IMR-90 (cell line): ENCODE results near the gene PLA2G4A.

Experiments
- BHLHE40 ChIP-seq: fragments of 150-350 bp; IDR thresholded peaks from 2 replicates; pipeline ENCODE4 v1.6.1; 2016; ENCODE audit warnings: mild to moderate bottlenecking, low read depth, low read length
- CEBPB ChIP-seq: IDR thresholded peaks from 2 replicates; pipeline ENCODE4 v1.6.1; 2012; ENCODE audit warnings: low read depth, low read length, improper control_type of control experiment
- FOS ChIP-seq: fragments of 150-350 bp; IDR thresholded peaks from 2 replicates; pipeline ENCODE4 v1.6.1; 2016; ENCODE audit warnings: low read depth, low read length
- MAFK ChIP-seq: IDR thresholded peaks from 2 replicates; pipeline ENCODE4 v1.6.1; 2012; ENCODE audit warnings: low read depth, low read length, improper control_type of control experiment
- MAZ ChIP-seq: IDR thresholded peaks from 2 replicates; pipeline ENCODE4 v1.6.1; 2012; ENCODE audit warnings: low read depth, mild to moderate bottlenecking, low read length, improper control_type of control experiment, moderate library complexity, borderline replicate concordance
- MXI1 ChIP-seq: IDR thresholded peaks from 2 replicates; pipeline ENCODE4 v1.6.1; 2012; ENCODE audit warnings: low read depth, mild to moderate bottlenecking, low read length, moderate library complexity, borderline replicate concordance
- POLR2A ChIP-seq: IDR thresholded peaks from 2 replicates; pipeline ENCODE4 v1.6.1; 2012; ENCODE audit warnings: mild to moderate bottlenecking, low read depth, low read length
- RAD21 ChIP-seq: IDR thresholded peaks from 2 replicates; pipeline ENCODE4 v1.6.1; 2012; ENCODE audit warnings: low read length, improper control_type of control experiment
- RCOR1 ChIP-seq: IDR thresholded peaks from 2 replicates; pipeline ENCODE4 v1.6.1; 2012; ENCODE audit warnings: mild to moderate bottlenecking, low read length, improper control_type of control experiment; ENCODE audit not compliant: insufficient replicate concordance
- RFX5 ChIP-seq: IDR thresholded peaks from 2 replicates; pipeline ENCODE4 v1.8.0; 2012; ENCODE audit warnings: low read depth, mild to moderate bottlenecking, low read length, moderate library complexity
- USF2 ChIP-seq: fragments of 150-350 bp; IDR thresholded peaks from 2 replicates; pipeline ENCODE4 v1.6.1; 2017; ENCODE audit warnings: mild to moderate bottlenecking, antibody characterized with exemption, low read length, low read depth
- TF ChIP-seq, protein P1 (sequence below): conservative IDR thresholded peaks from 2 replicates; pipeline ENCODE4 v1.5.1; 2012; ENCODE audit warnings: mild to moderate bottlenecking, low read depth, low read length, improper control_type of control experiment

GRCh38 chr1:186807163-186807562, 21.6 kb upstream of the PLA2G4A start:
- TF ChIP-seq, protein P1, sequence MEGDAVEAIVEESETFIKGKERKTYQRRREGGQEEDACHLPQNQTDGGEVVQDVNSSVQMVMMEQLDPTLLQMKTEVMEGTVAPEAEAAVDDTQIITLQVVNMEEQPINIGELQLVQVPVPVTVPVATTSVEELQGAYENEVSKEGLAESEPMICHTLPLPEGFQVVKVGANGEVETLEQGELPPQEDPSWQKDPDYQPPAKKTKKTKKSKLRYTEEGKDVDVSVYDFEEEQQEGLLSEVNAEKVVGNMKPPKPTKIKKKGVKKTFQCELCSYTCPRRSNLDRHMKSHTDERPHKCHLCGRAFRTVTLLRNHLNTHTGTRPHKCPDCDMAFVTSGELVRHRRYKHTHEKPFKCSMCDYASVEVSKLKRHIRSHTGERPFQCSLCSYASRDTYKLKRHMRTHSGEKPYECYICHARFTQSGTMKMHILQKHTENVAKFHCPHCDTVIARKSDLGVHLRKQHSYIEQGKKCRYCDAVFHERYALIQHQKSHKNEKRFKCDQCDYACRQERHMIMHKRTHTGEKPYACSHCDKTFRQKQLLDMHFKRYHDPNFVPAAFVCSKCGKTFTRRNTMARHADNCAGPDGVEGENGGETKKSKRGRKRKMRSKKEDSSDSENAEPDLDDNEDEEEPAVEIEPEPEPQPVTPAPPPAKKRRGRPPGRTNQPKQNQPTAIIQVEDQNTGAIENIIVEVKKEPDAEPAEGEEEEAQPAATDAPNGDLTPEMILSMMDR, result no peak
- TF ChIP-seq POLR2A, result no peak
- no peak for TF ChIP-seq RFX5
- no peak for TF ChIP-seq MAFK
- TF ChIP-seq FOS, result no peak
- TF ChIP-seq MXI1, result no peak
- TF ChIP-seq CEBPB, result peak; percentile 87
- no peak for TF ChIP-seq RAD21
- no peak for TF ChIP-seq BHLHE40
- no peak for TF ChIP-seq RCOR1
- no peak for TF ChIP-seq USF2
- no peak for TF ChIP-seq MAZ
